Dendritic cell treated with granulocyte-macrophage colony-stimulating factor and Interleukin-4, amounts not matched to agents 40 ng/mL and 50 ng/mL, for 4 days (primary cell): Measurements from ENCODE around the gene CTAGE8.
"Not testable (repeated sequence)": the region's sequence is repeated elsewhere in the genome, so short reads cannot be mapped to it uniquely, and the experiment has no call there.

Source experiments
- H3K27ac Mint-ChIP-seq: one replicate; pipeline ENCODE4 v1.8.0; 2022; ENCODE audit warnings: mild to moderate bottlenecking, mixed read lengths
- H3K27me3 Mint-ChIP-seq: one replicate; pipeline ENCODE4 v1.8.0; 2022; ENCODE audit warnings: mild to moderate bottlenecking, mixed read lengths
- H3K36me3 Mint-ChIP-seq: one replicate; pipeline ENCODE4 v1.8.0; 2022; ENCODE audit warnings: low read depth, mixed read lengths
- H3K4me1 Mint-ChIP-seq: one replicate; pipeline ENCODE4 v1.8.0; 2022; ENCODE audit warnings: low read depth, mixed read lengths
- H3K4me3 Mint-ChIP-seq: one replicate; pipeline ENCODE4 v1.8.0; 2022; ENCODE audit warnings: mild to moderate bottlenecking, moderate library complexity, mixed read lengths
- H3K9me3 Mint-ChIP-seq: one replicate; pipeline ENCODE4 v1.8.0; 2022; ENCODE audit warnings: mixed read lengths
- intact Hi-C: fragments of 100-400 bp; cut with micrococcal nuclease; formaldehyde crosslinking; loops from one replicate; pipeline ENCODE4 v1.15.0; 2022

The CTAGE8 gene, protein sequence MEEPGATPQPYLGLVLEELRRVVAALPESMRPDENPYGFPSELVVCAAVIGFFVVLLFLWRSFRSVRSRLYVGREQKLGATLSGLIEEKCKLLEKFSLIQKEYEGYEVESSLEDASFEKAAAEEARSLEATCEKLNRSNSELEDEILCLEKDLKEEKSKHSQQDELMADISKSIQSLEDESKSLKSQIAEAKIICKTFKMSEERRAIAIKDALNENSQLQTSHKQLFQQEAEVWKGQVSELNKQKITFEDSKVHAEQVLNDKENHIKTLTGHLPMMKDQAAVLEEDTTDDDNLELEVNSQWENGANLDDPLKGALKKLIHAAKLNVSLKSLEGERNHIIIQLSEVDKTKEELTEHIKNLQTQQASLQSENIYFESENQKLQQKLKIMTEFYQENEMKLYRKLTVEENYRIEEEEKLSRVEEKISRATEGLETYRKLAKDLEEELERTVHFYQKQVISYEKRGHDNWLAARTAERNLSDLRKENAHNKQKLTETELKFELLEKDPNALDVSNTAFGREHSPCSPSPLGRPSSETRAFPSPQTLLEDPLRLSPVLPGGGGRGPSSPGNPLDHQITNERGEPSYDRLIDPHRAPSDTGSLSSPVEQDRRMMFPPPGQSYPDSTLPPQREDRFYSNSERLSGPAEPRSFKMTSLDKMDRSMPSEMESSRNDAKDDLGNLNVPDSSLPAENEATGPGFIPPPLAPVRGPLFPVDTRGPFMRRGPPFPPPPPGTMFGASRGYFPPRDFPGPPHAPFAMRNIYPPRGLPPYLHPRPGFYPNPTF

GRCh38 chr7:144269188-144269587 lies at the start of gene CTAGE8:
Gene CTAGE8 (minus strand): TSS chr7:144269288. CDS start chr7:144269250, 38 bp downstream.
- H3K36me3 Mint-ChIP-seq, H3K27ac Mint-ChIP-seq, H3K27me3 Mint-ChIP-seq, H3K4me1 Mint-ChIP-seq, H3K4me3 Mint-ChIP-seq, intact Hi-C loops, H3K9me3 Mint-ChIP-seq: not testable (repeated sequence)

GRCh38 chr7:144317537-144317936 lies 48.4 kb upstream of the CTAGE8 start:
- intact Hi-C loops, H3K27ac Mint-ChIP-seq, H3K36me3 Mint-ChIP-seq: not testable (repeated sequence)

GRCh38 chr7:144311872-144312469 lies 42.9 kb upstream of the CTAGE8 start, which contains the start of gene OR2A1:
Gene OR2A1 (plus strand): TSS chr7:144312419. CDS start chr7:144318125, 5,706 bp downstream.
- H3K4me3 Mint-ChIP-seq, H3K27me3 Mint-ChIP-seq, intact Hi-C loops, H3K36me3 Mint-ChIP-seq, H3K9me3 Mint-ChIP-seq, H3K4me1 Mint-ChIP-seq, H3K27ac Mint-ChIP-seq: not testable (repeated sequence)

More at GRCh38 chr7:144317537-144317936, 48.4 kb upstream of the CTAGE8 start:
- not testable (repeated sequence) for H3K4me3 Mint-ChIP-seq, H3K9me3 Mint-ChIP-seq, H3K4me1 Mint-ChIP-seq, H3K27me3 Mint-ChIP-seq

DNA sequence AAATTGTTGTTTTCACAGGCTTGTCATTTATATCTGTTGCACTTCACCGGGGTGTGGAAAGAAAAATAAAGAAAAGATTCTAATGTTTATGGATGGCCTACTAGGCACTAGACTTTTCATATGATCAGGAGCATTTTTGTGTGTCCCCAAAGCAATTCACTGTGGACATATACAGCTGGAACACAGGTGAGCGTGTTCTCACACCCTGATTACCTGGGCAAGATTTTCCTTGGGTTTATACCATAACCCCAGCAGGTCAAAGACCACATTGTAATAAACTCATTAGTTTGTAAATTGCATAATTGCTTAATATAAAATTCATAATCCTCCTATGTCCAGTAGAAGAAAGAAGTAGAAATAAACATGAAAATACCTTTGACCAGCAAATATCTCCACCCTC lies 42.1 kb upstream of the CTAGE8 start:
- H3K4me3 Mint-ChIP-seq, H3K9me3 Mint-ChIP-seq, intact Hi-C loops, H3K4me1 Mint-ChIP-seq, H3K27ac Mint-ChIP-seq, H3K27me3 Mint-ChIP-seq, H3K36me3 Mint-ChIP-seq: not testable (repeated sequence)

DNA sequence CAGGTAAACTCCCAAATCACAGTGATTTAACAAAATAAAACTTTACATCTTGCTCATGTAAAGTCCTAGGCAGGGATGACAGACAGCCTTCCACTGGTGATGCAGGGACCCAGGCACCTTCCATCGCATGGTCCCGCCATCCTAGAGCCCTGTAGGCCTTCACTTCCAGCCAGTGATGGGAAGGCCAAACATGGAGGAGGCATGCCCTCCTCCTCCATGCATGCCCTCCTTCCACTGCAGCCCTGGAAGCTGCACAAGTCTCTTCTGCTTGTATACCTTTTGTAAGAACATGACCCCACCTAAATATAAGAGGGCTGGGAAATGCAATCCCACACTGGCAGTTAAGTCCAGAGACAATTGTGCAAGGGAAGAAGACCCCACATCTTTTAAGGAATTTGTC lies 40.6 kb upstream of the CTAGE8 start:
- H3K36me3 Mint-ChIP-seq, H3K27me3 Mint-ChIP-seq, H3K4me3 Mint-ChIP-seq, intact Hi-C loops, H3K27ac Mint-ChIP-seq, H3K4me1 Mint-ChIP-seq, H3K9me3 Mint-ChIP-seq: not testable (repeated sequence)

GRCh38 chr7:144305156-144305555 lies 36.1 kb upstream of the CTAGE8 start:
- intact Hi-C loops, H3K27ac Mint-ChIP-seq, H3K4me1 Mint-ChIP-seq, H3K27me3 Mint-ChIP-seq, H3K9me3 Mint-ChIP-seq, H3K36me3 Mint-ChIP-seq, H3K4me3 Mint-ChIP-seq: not testable (repeated sequence)

- H3K27ac Mint-ChIP-seq, H3K4me3 Mint-ChIP-seq, H3K36me3 Mint-ChIP-seq, H3K4me1 Mint-ChIP-seq, H3K9me3 Mint-ChIP-seq, intact Hi-C loops, H3K27me3 Mint-ChIP-seq: not testable (repeated sequence)
Observed at GRCh38 chr7:144303607-144304006, 34.5 kb upstream of the CTAGE8 start.

- H3K4me1 Mint-ChIP-seq = not testable (repeated sequence)
Observed at GRCh38 chr7:144302578-144303303, 33.7 kb upstream of the CTAGE8 start.

DNA sequence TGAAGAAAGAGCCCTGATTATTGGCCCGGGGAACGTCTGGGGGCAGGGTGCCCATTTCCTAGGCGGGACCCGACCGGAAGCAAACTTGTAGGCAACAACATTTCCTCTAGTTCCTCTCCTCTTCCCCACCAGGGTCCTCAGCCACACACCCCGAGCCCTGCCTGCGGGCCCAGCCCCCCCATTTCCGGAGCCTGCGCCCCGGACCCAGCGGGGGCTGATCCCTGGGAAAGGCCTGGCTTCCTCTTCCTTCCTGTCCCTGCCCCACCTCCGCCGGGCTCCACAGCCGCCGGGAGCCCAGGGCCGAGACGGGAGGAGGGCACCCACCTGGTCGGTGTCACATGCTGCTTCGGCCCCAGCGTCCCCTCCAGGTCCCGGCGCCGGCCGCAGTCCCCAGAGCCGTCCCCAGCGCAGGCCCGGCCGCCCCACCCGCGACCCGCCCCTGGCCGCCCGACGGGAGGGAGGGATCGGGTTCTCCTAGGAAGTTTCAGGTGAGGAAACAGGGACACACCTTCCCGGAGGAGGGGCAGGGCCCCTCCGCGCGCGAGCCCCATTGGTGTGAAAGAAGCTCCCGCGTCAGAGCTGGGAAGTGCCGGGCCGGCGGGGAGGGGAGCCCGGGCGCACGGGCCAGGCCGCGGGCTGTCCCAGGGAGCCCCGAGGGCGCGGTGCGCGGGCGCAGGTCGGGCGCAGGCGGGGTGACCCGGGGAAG lies 24.9 kb upstream of the CTAGE8 start:
- intact Hi-C loops, H3K27ac Mint-ChIP-seq, H3K27me3 Mint-ChIP-seq, H3K9me3 Mint-ChIP-seq, H3K4me3 Mint-ChIP-seq, H3K36me3 Mint-ChIP-seq, H3K4me1 Mint-ChIP-seq: not testable (repeated sequence)

More at GRCh38 chr7:144302578-144303303, 33.7 kb upstream of the CTAGE8 start:
- H3K27ac Mint-ChIP-seq, H3K27me3 Mint-ChIP-seq, H3K9me3 Mint-ChIP-seq, intact Hi-C loops, H3K4me3 Mint-ChIP-seq, H3K36me3 Mint-ChIP-seq: not testable (repeated sequence)

GRCh38 chr7:144292384-144293161 lies 23.5 kb upstream of the CTAGE8 start:
- intact Hi-C loops, H3K27ac Mint-ChIP-seq, H3K27me3 Mint-ChIP-seq, H3K4me3 Mint-ChIP-seq, H3K36me3 Mint-ChIP-seq, H3K9me3 Mint-ChIP-seq, H3K4me1 Mint-ChIP-seq: not testable (repeated sequence)

- H3K27me3 Mint-ChIP-seq, H3K36me3 Mint-ChIP-seq, intact Hi-C loops, H3K27ac Mint-ChIP-seq, H3K4me3 Mint-ChIP-seq, H3K9me3 Mint-ChIP-seq, H3K4me1 Mint-ChIP-seq: not testable (repeated sequence)
Observed at GRCh38 chr7:144291607-144292006, 22.5 kb upstream of the CTAGE8 start.

GRCh38 chr7:144287171-144287784 lies 18.2 kb upstream of the CTAGE8 start:
- H3K9me3 Mint-ChIP-seq, H3K27me3 Mint-ChIP-seq, H3K4me3 Mint-ChIP-seq, H3K27ac Mint-ChIP-seq, H3K36me3 Mint-ChIP-seq, intact Hi-C loops, H3K4me1 Mint-ChIP-seq: not testable (repeated sequence)

DNA sequence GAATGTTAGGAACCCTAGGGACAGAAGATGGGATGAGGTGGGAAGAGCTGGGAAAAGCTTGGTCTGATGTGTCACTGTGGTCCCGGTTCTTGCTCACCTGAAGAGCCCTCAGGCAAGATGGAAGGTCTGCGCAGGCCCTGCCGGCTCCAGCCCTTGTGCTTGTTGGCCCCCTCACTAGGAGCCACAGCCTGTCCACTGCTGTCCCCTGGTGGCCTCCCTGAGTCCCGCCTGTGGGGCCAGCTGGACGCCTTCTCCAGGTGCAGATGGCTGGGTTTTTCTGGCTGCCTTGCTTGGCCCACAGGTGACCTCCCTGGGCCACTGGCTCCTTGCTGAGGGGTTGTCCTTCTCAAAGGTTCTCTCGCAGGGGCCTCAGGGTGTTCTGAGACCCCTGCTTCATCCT lies 14.6 kb upstream of the CTAGE8 start:
- H3K4me3 Mint-ChIP-seq, intact Hi-C loops, H3K9me3 Mint-ChIP-seq, H3K36me3 Mint-ChIP-seq, H3K27ac Mint-ChIP-seq, H3K27me3 Mint-ChIP-seq, H3K4me1 Mint-ChIP-seq: not testable (repeated sequence)
